ENCODE data around the gene PERM1. TPM values are rescaled to one million over a fixed set of nuclear protein-coding genes. Genes with fewer than 3 reads are reported as not detected.

The PERM1 gene
- total and polyA plus RNA-seq, 4 donors, result 0.06 to 0.45 (median 0.15) TPM; not detected in 1

GRCh38 chr1:1004780-1005697, 23.1 kb upstream of the PERM1 start:
- Histone ChIP-seq H3K4me1 (ENCODE audit: control insufficient read depth in 5 of 5, insufficient read depth in 5 of 5, low read length in 5 of 5) (peaks cover 0 to 24% (median 16%) of the 10 kb centered on the region in 5 donors), H3K27me3 (ENCODE audit: control insufficient read depth in 3 of 3, insufficient read depth in 3 of 3, low read length in 2 of 3) (no peaks in the 10 kb centered on the region), H3K4me3 (no peak overlapping the region), H3K27ac (ENCODE audit: low read depth in 1 of 2, low read length in 1 of 2) (peak overlapping the region in 1 of 2 donors; percentile 8), H3K9ac (ENCODE audit: insufficient read depth in 1 of 2, low read length in 2 of 2) (no peak overlapping the region), H3K36me3 (ENCODE audit: control insufficient read depth in 4 of 4, insufficient read depth in 4 of 4, low read length in 4 of 4) (no peaks in the 10 kb centered on the region), H3K9me3 (ENCODE audit: control insufficient read depth in 4 of 4, insufficient read depth in 3 of 4, low read length in 3 of 4) (no peaks in the 10 kb centered on the region)
- DNase-seq (peak; percentile 74 to 82 (median 75)), ATAC-seq (ENCODE audit: insufficient read depth, low FRiP score) (no peak)
- no peak for TF ChIP-seq CTCF (IDR thresholded peaks at IDR 0.05; ENCODE audit: control extremely low read depth, extremely low read depth)
- 9 to 18% methylated on average over 21 of the region's 21 CpGs for WGBS, 2 donors

- no peak for TF ChIP-seq CTCF (IDR thresholded peaks at IDR 0.05; ENCODE audit: control extremely low read depth, extremely low read depth)
- H3K4me1 ChIP-seq (ENCODE audit: control insufficient read depth in 5 of 5, insufficient read depth in 5 of 5, low read length in 5 of 5), result peaks cover 0 to 26% (median 17%) of the 10 kb centered on the region in 5 donors
- no peaks in the 10 kb centered on the region for H3K27me3 ChIP-seq (ENCODE audit: control insufficient read depth in 3 of 3, insufficient read depth in 3 of 3, low read length in 2 of 3)
These were observed 22.5 kb upstream of the PERM1 start for GRCh38 chr1:1004420-1004779.

GRCh38 chr1:1003618-1004419, 21.9 kb upstream of the PERM1 start:
- TF ChIP-seq CTCF (IDR thresholded peaks at IDR 0.05; ENCODE audit: control extremely low read depth, extremely low read depth), result no peak
- ATAC-seq (ENCODE audit: insufficient read depth, low FRiP score) (no peak), DNase-seq (no peak)
- Histone ChIP-seq H3K9me3 (ENCODE audit: control insufficient read depth in 4 of 4, insufficient read depth in 3 of 4, low read length in 3 of 4) (no peaks in the 10 kb centered on the region), H3K4me3 (no peak overlapping the region), H3K4me1 (ENCODE audit: control insufficient read depth in 5 of 5, insufficient read depth in 5 of 5, low read length in 5 of 5) (peaks cover 0 to 27% (median 19%) of the 10 kb centered on the region in 5 donors), H3K9ac (ENCODE audit: insufficient read depth in 1 of 2, low read length in 2 of 2) (no peak overlapping the region), H3K36me3 (ENCODE audit: control insufficient read depth in 4 of 4, insufficient read depth in 4 of 4, low read length in 4 of 4) (no peaks in the 10 kb centered on the region), H3K27ac (ENCODE audit: low read depth in 1 of 2, low read length in 1 of 2) (no peak overlapping the region), H3K27me3 (ENCODE audit: control insufficient read depth in 3 of 3, insufficient read depth in 3 of 3, low read length in 2 of 3) (no peaks in the 10 kb centered on the region)
- WGBS, 2 donors, result 79 to 85% methylated on average over 22 of the region's 22 CpGs

More at GRCh38 chr1:1004420-1004779, 22.5 kb upstream of the PERM1 start:
- H3K9me3 ChIP-seq (ENCODE audit: control insufficient read depth in 4 of 4, insufficient read depth in 3 of 4, low read length in 3 of 4), result no peaks in the 10 kb centered on the region
- H3K27ac ChIP-seq (ENCODE audit: low read depth in 1 of 2, low read length in 1 of 2), result no peak overlapping the region
- DNase-seq (no peak), ATAC-seq (ENCODE audit: insufficient read depth, low FRiP score) (no peak)
- WGBS, 2 donors, result 48 to 62% methylated on average over 7 of the region's 7 CpGs
- H3K36me3 ChIP-seq (ENCODE audit: control insufficient read depth in 4 of 4, insufficient read depth in 4 of 4, low read length in 4 of 4), result no peaks in the 10 kb centered on the region
- no peak overlapping the region for H3K9ac ChIP-seq (ENCODE audit: insufficient read depth in 1 of 2, low read length in 2 of 2)
- H3K4me3 ChIP-seq, result no peak overlapping the region
